Raji (cell line): ENCODE measurements around the gene DIAPH3.

ENCODE experiments used
- POLR2A ChIP-seq: IDR thresholded peaks from 2 replicates; pipeline ENCODE4 v1.6.1; 2011; ENCODE audit warnings: low read depth, low read length, control low read depth; ENCODE audit not compliant: insufficient read depth

DIAPH3 gene

GRCh38 chr13:60000976-60001375, 162.8 kb downstream of the DIAPH3 start:
- no peak for TF ChIP-seq POLR2A

DNA sequence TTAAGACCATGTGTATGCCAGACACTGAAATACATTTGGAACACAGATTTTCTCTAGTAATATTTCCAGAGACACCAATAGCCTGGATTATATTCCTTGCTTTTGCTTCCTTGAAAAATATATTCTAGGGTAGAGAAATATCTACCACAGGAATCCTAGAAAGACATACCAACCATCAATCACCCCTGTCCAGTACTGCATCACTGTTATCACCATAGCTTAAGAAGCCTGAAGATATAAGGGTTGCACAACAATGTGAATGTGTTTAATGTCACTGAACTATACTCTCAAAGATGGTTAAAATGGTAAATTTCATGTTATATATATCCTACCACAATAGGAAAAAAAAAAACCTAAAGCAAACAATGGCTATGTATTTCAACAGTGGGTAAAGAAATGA, 163.6 kb downstream of the DIAPH3 start:
- TF ChIP-seq POLR2A: no peak

GRCh38 chr13:59997976-59998375, 165.8 kb downstream of the DIAPH3 start:
- TF ChIP-seq POLR2A: no peak

DNA sequence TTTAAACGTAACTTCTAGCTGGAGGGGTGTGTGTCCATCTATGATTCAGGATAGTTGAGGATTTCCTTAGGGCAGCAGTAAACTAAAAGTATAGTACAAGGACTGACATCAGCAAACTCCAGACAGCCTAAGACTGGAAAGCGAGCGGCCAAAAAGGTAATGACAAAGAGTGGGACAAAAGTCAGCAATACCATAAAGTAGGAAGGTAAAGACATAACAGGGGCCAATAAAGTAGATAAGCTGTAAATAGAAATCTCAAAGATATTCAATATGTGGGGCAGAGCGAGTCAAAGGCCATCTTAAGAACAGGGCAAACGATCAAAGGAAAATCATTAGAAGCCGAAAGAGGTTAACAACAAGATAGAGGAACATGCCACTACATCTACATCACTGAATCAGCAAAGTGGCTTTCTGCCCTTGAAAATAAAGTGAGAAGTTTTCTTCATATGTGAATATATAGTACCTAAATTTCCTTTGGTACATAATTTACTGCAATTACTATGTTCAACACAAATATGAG, 167.2 kb downstream of the DIAPH3 start:
- no peak for TF ChIP-seq POLR2A

DNA sequence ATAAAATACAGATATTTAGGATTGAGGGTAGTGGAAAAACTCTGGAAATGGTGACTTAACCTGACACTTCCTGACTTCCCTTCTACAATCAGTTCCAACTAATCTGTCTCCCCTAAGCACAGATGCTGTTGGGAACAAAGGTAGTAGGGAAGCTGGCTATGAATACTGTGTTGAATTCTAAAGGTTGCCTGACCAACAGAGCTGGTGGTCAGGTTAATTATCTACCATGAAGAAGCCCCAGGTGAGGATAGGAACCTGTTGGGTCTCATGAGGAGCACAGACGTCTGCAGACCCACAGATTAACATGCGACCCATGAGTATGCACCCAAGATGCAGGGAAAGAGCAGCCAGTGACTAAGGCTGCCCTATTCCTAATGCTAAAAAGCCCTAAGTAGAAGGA, 172.3 kb downstream of the DIAPH3 start:
- TF ChIP-seq POLR2A: no peak

GRCh38 chr13:59982631-59983382, 180.9 kb downstream of the DIAPH3 start:
- no peak for TF ChIP-seq POLR2A

- TF ChIP-seq POLR2A: no peak
Observed at GRCh38 chr13:59979589-59979988, 184.1 kb downstream of the DIAPH3 start.

GRCh38 chr13:59978862-59979261, 184.9 kb downstream of the DIAPH3 start:
- no peak for TF ChIP-seq POLR2A

DNA sequence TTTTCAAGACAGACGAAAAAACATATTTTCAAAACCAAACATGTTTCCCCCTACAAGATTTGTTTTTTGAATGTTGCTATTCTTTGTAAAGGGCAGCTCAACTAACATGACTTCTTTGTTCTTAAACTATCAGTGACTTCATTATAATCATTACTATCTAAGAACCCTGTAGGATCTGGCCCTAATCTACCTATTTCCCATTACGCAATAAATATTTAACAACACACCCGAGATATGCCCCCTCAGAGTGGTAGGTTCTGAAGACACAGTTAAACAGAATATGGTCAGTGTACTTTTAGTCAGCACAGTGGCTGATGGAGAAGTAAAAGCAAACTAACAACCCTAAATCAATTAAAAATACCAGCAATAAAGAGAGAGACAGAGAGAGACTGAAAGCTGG, 186.9 kb downstream of the DIAPH3 start:
- TF ChIP-seq POLR2A: no peak

DNA sequence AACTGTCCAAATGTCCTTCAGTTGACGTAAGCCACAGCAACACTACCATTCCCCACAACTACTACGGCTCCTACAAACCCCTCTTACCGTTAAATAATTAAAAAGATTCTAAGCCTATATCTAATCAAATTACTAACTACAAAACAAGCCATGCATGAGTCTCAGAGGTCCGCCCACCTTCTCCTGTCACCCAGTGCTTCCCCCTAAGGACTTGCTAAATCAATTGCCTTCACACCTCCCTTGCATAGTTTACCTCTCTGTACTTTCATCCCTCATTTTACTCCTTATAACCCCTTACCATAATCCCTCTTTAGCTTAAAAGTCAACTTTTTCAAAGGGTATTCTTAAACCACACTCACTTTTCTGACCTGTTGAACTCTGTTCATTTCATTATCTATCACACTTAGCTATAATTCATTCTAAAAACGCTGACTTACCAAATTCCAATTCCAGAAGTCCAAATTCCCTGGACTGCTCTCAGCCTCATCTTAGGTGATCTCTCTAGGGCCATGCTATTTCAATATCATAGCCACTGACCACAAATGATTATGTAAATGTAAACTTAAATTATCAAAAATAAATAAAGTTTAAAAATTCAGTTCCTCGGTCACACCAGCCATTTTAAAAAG, 187.8 kb downstream of the DIAPH3 start:
- TF ChIP-seq POLR2A: no peak

DNA sequence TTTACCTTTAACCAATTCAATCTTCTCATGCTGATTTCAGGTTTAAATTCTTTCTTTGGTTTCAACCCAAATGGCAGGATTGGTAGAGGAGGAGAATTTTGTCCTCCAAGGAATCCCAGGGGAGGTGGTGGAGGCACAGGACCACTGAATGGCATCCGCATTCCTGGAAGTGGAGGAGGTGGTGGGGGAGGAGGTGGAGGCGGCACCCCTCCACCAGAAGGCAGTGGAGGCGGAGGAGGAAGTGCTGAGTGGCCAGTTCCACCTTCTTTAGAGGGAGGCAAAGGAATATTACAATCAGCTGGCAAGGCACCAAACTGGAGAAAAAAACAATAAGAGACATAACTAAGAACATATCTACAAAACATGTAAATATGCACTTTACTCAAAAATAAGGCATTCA, 192.9 kb downstream of the DIAPH3 start:
- no peak for TF ChIP-seq POLR2A

DNA sequence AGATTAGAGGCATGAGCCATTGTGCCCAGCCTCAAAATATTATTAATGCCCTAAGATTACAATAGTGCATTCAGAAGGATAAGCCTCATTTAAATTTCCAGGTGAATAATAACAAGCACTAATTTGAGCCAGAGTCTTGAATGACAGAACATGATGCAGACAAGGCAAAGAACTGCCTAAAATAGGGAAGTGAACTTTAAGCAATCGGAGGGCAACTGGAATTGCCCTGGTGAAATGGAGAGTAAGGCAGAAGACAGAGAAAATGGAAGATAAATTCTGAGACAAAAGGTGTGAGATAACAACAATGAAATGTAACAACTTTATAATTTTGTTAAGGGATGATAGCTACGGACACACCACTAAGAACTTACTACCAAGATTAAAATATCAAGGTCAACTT, 199.9 kb downstream of the DIAPH3 start:
- no peak for TF ChIP-seq POLR2A

GRCh38 chr13:59963383-59963782, 200.3 kb downstream of the DIAPH3 start:
- TF ChIP-seq POLR2A: no peak

- TF ChIP-seq POLR2A: no peak
Observed at GRCh38 chr13:59962343-59962742, 201.4 kb downstream of the DIAPH3 start.

DNA sequence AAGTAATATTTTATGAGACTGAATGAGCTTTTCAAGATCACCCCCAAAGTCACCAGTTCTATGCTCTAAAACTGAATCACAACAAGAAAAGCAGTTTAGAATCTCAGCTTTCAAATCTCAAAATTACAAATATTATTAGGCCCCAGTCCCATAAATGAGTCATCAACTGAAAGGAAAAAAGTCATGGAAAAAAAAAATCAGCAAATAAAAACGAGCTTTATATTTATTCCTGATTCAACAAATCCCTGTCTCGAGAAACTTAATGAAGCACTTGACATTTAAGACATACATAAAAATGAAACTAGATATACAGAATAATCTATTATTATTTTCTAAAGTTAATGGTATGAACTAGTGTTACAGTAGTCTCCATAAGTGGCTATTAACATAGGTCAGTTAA, 203.0 kb downstream of the DIAPH3 start:
- no peak for TF ChIP-seq POLR2A

- TF ChIP-seq POLR2A: no peak
Observed at GRCh38 chr13:59957438-59957837, 206.3 kb downstream of the DIAPH3 start.
